Thyroid gland (tissue), 4 donors: ENCODE data around the gene EXOC1L.

ENCODE experiments used
- POLR2A ChIP-seq, 2 donors: fragments of 450-650 bp; IDR thresholded peaks; one replicate each; pipeline ENCODE4 v1.6.1; 2017; ENCODE audit warnings: antibody characterized with exemption in 2 of 2, mild to moderate bottlenecking in 2 of 2, moderate library complexity in 1 of 2
- TF ChIP-seq, protein P1 (sequence below), 6 experiments: fragments of 200-600 bp in 3 of 6; fragments of 450-650 bp in 3 of 6; sonication (generic) in 3 of 6; IDR thresholded peaks; one replicate each; pipeline ENCODE4 v1.5.1; 2016 to 2019; ENCODE audit warnings: antibody characterized with exemption in 6 of 6, mild to moderate bottlenecking in 2 of 6, inconsistent platforms in 1 of 6, moderate library complexity in 1 of 6

DNA sequence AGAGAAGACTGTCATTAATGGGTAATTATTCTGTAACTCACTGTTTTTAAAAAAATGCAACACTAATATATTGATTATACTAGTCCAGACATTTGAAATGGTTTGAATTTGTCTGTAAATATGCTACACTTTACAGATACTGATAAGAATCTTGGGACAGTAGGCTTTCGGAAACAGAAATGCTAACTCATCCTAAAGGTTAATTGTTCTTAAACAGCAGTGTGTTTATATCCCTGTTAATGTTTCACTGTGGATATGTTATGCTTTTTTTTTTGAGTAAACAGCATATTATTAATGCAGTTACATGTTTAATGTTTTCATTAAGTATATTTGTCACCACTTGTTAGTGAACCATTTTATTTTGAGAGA, 65.2 kb downstream of the EXOC1L start:
- TF ChIP-seq, protein P1, sequence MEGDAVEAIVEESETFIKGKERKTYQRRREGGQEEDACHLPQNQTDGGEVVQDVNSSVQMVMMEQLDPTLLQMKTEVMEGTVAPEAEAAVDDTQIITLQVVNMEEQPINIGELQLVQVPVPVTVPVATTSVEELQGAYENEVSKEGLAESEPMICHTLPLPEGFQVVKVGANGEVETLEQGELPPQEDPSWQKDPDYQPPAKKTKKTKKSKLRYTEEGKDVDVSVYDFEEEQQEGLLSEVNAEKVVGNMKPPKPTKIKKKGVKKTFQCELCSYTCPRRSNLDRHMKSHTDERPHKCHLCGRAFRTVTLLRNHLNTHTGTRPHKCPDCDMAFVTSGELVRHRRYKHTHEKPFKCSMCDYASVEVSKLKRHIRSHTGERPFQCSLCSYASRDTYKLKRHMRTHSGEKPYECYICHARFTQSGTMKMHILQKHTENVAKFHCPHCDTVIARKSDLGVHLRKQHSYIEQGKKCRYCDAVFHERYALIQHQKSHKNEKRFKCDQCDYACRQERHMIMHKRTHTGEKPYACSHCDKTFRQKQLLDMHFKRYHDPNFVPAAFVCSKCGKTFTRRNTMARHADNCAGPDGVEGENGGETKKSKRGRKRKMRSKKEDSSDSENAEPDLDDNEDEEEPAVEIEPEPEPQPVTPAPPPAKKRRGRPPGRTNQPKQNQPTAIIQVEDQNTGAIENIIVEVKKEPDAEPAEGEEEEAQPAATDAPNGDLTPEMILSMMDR (IDR thresholded peaks at IDR 0.05): no peak
- no peak for TF ChIP-seq POLR2A (IDR thresholded peaks at IDR 0.05)
